HCT116 (cell line): Measurements from ENCODE around the gene DAPK2. TPM values are rescaled to one million over a fixed set of nuclear protein-coding genes. Genes with fewer than 3 reads are reported as not detected.

ENCODE experiments used
- ATAC-seq: fragments of 200-7000 bp; cut with Tn5 transposase; 2 replicates; pipeline ENCODE4 v1.9.1; 2020; ENCODE audit warnings: mild to moderate bottlenecking, moderate library complexity
- BruUV-seq: library from RNA; stranded (reverse); fragments of 400-500 nt; replicated peaks from 2 replicates; lab custom pipeline; 2021; lab: Mats Ljungman, UMichigan
- CTCF ChIA-PET: fragments of 300-600 bp; sonication (Branson Sonifier 250); formaldehyde crosslinking; loops from one replicate; lab custom pipeline; 2021; ENCODE audit warnings: antibody characterized with exemption; lab: Charles Lee
- POLR2A ChIA-PET: fragments of 300-600, 350-600 bp; sonication (Branson Sonifier 250); formaldehyde crosslinking; loops from one replicate; lab custom pipeline; 2021; ENCODE audit warnings: antibody characterized with exemption; lab: Charles Lee
- RAD21 ChIA-PET, 2 experiments: fragments of 300-600 bp; sonication (Branson Sonifier 250); formaldehyde crosslinking; loops; one replicate each; lab custom pipeline; 2023; ENCODE audit warnings: low total read pairs in 2 of 2; ENCODE audit not compliant: uncharacterized antibody in 2 of 2, unreplicated experiment in 2 of 2, low non-redundant PET in 1 of 2; lab: Charles Lee
- DNase-seq: peaks from one replicate; pipeline ENCODE4 v3.0.0-alpha.2; 2010; ENCODE audit warnings: low read depth, low spot score
- H2AFZ ChIP-seq: fragments of 200-600 bp; shearing (Covaris generic), sonication (generic); 2 replicates; pipeline ENCODE4 v1.6.1; 2017; ENCODE audit warnings: low read depth, mixed run types, mixed read lengths, antibody characterized with exemption, low read length; ENCODE audit not compliant: poor library complexity, severe bottlenecking
- H3K27ac ChIP-seq: 2 replicates; pipeline ENCODE4 v1.5.1; 2012; ENCODE audit warnings: low read depth, low read length
- H3K27me3 ChIP-seq: fragments of 200-600 bp; sonication (generic); 2 replicates; pipeline ENCODE4 v1.6.1; 2016; ENCODE audit warnings: mixed run types, low read length, mixed read lengths; ENCODE audit not compliant: insufficient read depth
- H3K36me3 ChIP-seq, 2 experiments: fragments of 200-500 bp in 1 of 2; fragments of 200-600 bp in 1 of 2; sonication (Bioruptor generic) in 1 of 2; sonication (generic) in 1 of 2; 2 replicates each; pipeline versions ENCODE4 v1.5.1 to v1.6.1; 2014 to 2016; ENCODE audit warnings: low read length in 2 of 2, inconsistent platforms in 1 of 2, mixed read lengths in 1 of 2, mixed run types in 1 of 2; ENCODE audit not compliant: insufficient read depth in 2 of 2, control insufficient read depth in 1 of 2
- H3K4me1 ChIP-seq, 2 experiments: fragments of 200-600 bp in 1 of 2; sonication (generic) in 1 of 2; 2 replicates each; pipeline versions ENCODE4 v1.5.1 to v1.6.1; 2012 to 2017; ENCODE audit warnings: low read length in 2 of 2, inconsistent platforms in 1 of 2, mild to moderate bottlenecking in 1 of 2, mixed read lengths in 1 of 2, mixed run types in 1 of 2, moderate library complexity in 1 of 2; ENCODE audit not compliant: insufficient read depth in 2 of 2, control insufficient read depth in 1 of 2
- H3K4me2 ChIP-seq: fragments of 200-600 bp; sonication (generic); 2 replicates; pipeline ENCODE4 v1.6.1; 2017; ENCODE audit warnings: mixed run types, low read length, mixed read lengths
- H3K4me3 ChIP-seq, 2 experiments: fragments of 200-600 bp in 1 of 2; sonication (generic) in 1 of 2; replicated peaks in 1 of 2; 2 replicates each; pipeline ENCODE4 v1.5.1; 2011 to 2016; ENCODE audit warnings: low read length in 2 of 2, control low read depth in 1 of 2, low read depth in 1 of 2, mild to moderate bottlenecking in 1 of 2, mixed read lengths in 1 of 2, mixed run types in 1 of 2
- H3K79me2 ChIP-seq: fragments of 200-600 bp; sonication (generic); 2 replicates; pipeline ENCODE4 v1.6.1; 2017; ENCODE audit warnings: mild to moderate bottlenecking, mixed run types, low read length, moderate library complexity, mixed read lengths; ENCODE audit not compliant: insufficient read depth
- H3K9ac ChIP-seq: fragments of 200-600 bp; sonication (generic); 2 replicates; pipeline ENCODE4 v1.6.1; 2016; ENCODE audit warnings: low read length, mixed read lengths
- H3K9me2 ChIP-seq: fragments of 200-600 bp; sonication (generic), shearing (Covaris generic); 2 replicates; pipeline ENCODE4 v1.6.1; 2017; ENCODE audit warnings: mixed run types, mild to moderate bottlenecking, moderate library complexity; ENCODE audit not compliant: insufficient read depth
- H3K9me3 ChIP-seq, 2 experiments: fragments of 200-500 bp in 1 of 2; fragments of 200-600 bp in 1 of 2; sonication (Bioruptor generic) in 1 of 2; sonication (generic) in 1 of 2; 2 replicates each; pipeline ENCODE4 v1.6.1; 2014 to 2017; ENCODE audit warnings: low read length in 2 of 2, mixed read lengths in 2 of 2, inconsistent platforms in 1 of 2, low read depth in 1 of 2, mild to moderate bottlenecking in 1 of 2, mixed run types in 1 of 2, moderate library complexity in 1 of 2; ENCODE audit not compliant: control insufficient read depth in 1 of 2, insufficient read depth in 1 of 2
- H4K20me1 ChIP-seq: fragments of 200-600 bp; sonication (generic), shearing (Covaris generic); 2 replicates; pipeline ENCODE4 v1.6.1; 2017; ENCODE audit warnings: mixed run types, mild to moderate bottlenecking, moderate library complexity; ENCODE audit not compliant: insufficient read depth
- CEBPB ChIP-seq: IDR thresholded peaks from 2 replicates; pipeline ENCODE4 v1.6.1; 2012; ENCODE audit warnings: low read depth
- CTCF ChIP-seq, 3 experiments: fragments of 200-600 bp in 1 of 3; sonication (generic) in 1 of 3; IDR thresholded peaks in 2 of 3; conservative IDR thresholded peaks in 1 of 3; 2 replicates each; pipeline ENCODE4 v1.5.1; 2012 to 2017; ENCODE audit warnings: low read depth in 2 of 3, low read length in 2 of 3, antibody characterized with exemption in 1 of 3, borderline replicate concordance in 1 of 3, control low read depth in 1 of 3, mild to moderate bottlenecking in 1 of 3, mixed read lengths in 1 of 3, mixed run types in 1 of 3, moderate library complexity in 1 of 3; ENCODE audit not compliant: insufficient read depth in 1 of 3
- ELF1 ChIP-seq: IDR thresholded peaks from 2 replicates; pipeline ENCODE4 v1.6.1; 2012; ENCODE audit warnings: low read depth, borderline replicate concordance
- EZH2phosphoT487 ChIP-seq: fragments of 200-600 bp; IDR thresholded peaks from 2 replicates; pipeline ENCODE4 v1.6.1; 2018; ENCODE audit warnings: antibody characterized with exemption, borderline replicate concordance
- FOSL1 ChIP-seq: IDR thresholded peaks from 2 replicates; pipeline ENCODE4 v1.6.1; 2012; ENCODE audit warnings: low read depth
- POLR2A ChIP-seq: IDR thresholded peaks from 2 replicates; pipeline ENCODE4 v1.7.0; 2011; ENCODE audit warnings: borderline replicate concordance; ENCODE audit not compliant: insufficient read depth, insufficient read length; ENCODE audit errors: extremely low read depth
- POLR2AphosphoS5 ChIP-seq: IDR thresholded peaks from 2 replicates; pipeline ENCODE4 v1.6.1; 2011; ENCODE audit warnings: mild to moderate bottlenecking, low read depth, low read length, moderate library complexity
- RAD21 ChIP-seq: IDR thresholded peaks from 2 replicates; pipeline ENCODE4 v1.6.1; 2012; ENCODE audit warnings: low read depth, mild to moderate bottlenecking
- REST ChIP-seq: IDR thresholded peaks from 2 replicates; pipeline ENCODE4 v1.6.1; 2012; ENCODE audit warnings: low read depth
- SP1 ChIP-seq: IDR thresholded peaks from 2 replicates; pipeline ENCODE4 v1.6.1; 2012; ENCODE audit warnings: low read depth
- SRF ChIP-seq: IDR thresholded peaks from 2 replicates; pipeline ENCODE4 v1.6.1; 2012; ENCODE audit warnings: low read depth
- TCF7L2 ChIP-seq: IDR thresholded peaks from 2 replicates; pipeline ENCODE4 v1.7.0; 2011; ENCODE audit warnings: borderline replicate concordance, inconsistent platforms; ENCODE audit not compliant: insufficient read depth, insufficient read length; ENCODE audit errors: extremely low read depth
- ZBTB33 ChIP-seq: IDR thresholded peaks from 2 replicates; pipeline ENCODE4 v1.6.1; 2011; ENCODE audit warnings: mild to moderate bottlenecking, low read length, moderate library complexity; ENCODE audit not compliant: insufficient replicate concordance; ENCODE audit errors: extremely low read depth
- ZFX ChIP-seq: fragments of 450-650 bp; IDR thresholded peaks from 2 replicates; pipeline ENCODE4 v1.6.1; 2017
- ZNF274 ChIP-seq: fragments of 200-500 bp; sonication (Bioruptor generic); IDR thresholded peaks from 2 replicates; pipeline ENCODE4 v1.6.1; 2014; ENCODE audit warnings: mild to moderate bottlenecking, low read depth, low read length, inconsistent platforms
- intact Hi-C: fragments of 100-400 bp; cut with micrococcal nuclease; formaldehyde crosslinking; loops from 2 replicates; pipeline ENCODE4 v1.10.0; 2022
- total RNA-seq: library from RNA; stranded (reverse); gene quantifications from one replicate; pipeline ENCODE4 v1.2.1, GENCODE V29; 2021; ENCODE audit not compliant: unreplicated experiment

The DAPK2 gene
- total RNA-seq, 1 experiment from 2014 or later, result 4.8 TPM

DNA sequence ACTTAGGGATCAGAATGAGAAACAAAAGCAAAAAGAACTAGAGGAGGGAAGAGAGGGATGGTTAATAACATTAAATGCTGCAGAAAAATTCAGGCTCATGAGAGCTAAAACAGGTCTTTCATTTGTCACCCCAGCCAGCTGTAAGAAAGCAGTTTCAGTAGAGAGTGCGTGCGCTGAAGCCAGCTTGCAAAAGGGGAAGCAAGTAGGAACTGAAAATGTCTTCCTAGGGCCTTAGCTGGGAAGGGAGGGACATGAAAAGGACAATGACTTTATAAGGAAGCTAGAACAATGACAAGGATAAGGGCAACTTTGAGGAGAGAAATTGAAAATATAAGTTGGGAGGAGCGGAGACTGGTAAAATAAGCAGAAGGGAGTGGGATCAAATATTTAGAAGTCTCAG, 44.2 kb upstream of the DAPK2 start:
- Histone ChIP-seq H4K20me1 (0 out of 2 replicates have a peak, but pooled peaks cover 4% of the 10 kb centered on the region), H3K9me2 (no peaks in the 10 kb centered on the region), H3K36me3 (peaks cover 8 to 16% of the 10 kb centered on the region in 2 experiments), H3K4me3 (no peak overlapping the region), H3K9me3 (no peaks in the 10 kb centered on the region), H3K27ac (no peak overlapping the region), H2AFZ (no peak overlapping the region), H3K4me1 (peaks cover 17 to 26% of the 10 kb centered on the region in 2 experiments), H3K4me2 (no peak overlapping the region), H3K9ac (no peak overlapping the region), H3K79me2 (peaks cover 62% of the 10 kb centered on the region), H3K27me3 (no peaks in the 10 kb centered on the region)
- RAD21 ChIA-PET, result no interaction called here
- TF ChIP-seq SRF, result no peak
- no peak for TF ChIP-seq ELF1
- no peak for TF ChIP-seq ZFX
- TF ChIP-seq CTCF (IDR thresholded peaks at IDR 0.05 in 2 of 3, conservative IDR thresholded peaks at IDR 0.05 in 1 of 3; ENCODE audit: borderline replicate concordance in 1 of 3, insufficient read depth in 1 of 3, low read depth in 2 of 3, low read length in 2 of 3), result no peak
- no peak for TF ChIP-seq SP1
- no peak for TF ChIP-seq POLR2AphosphoS5
- no peak for TF ChIP-seq EZH2phosphoT487
- TF ChIP-seq CEBPB, result no peak
- no peak for TF ChIP-seq FOSL1
- no peak for TF ChIP-seq POLR2A
- TF ChIP-seq ZNF274, result no peak
- no peak for TF ChIP-seq TCF7L2
- TF ChIP-seq REST, result no peak
- no peak for TF ChIP-seq RAD21
- no peak for TF ChIP-seq ZBTB33
- POLR2A ChIA-PET, result no interaction called here
- intact Hi-C loops, result no loop called here
- ATAC-seq (no peak), DNase-seq (no peak)
- no TSS peak for BruUV-seq
- CTCF ChIA-PET, result no interaction called here
